SJCRH30 (cell line): Measurements from ENCODE around the gene PDPR. TPM values are rescaled to one million over a fixed set of nuclear protein-coding genes. Genes with fewer than 3 reads are reported as not detected.
"Not testable (repeated sequence)": the region's sequence is repeated elsewhere in the genome, so short reads cannot be mapped to it uniquely, and the experiment has no call there.

Experiments used
- DNase-seq, 2 experiments: peaks; one replicate each; pipeline ENCODE4 v3.0.0-alpha.2; 2015 to 2020
- H3K27ac ChIP-seq: fragments of 250-450 bp; sonication (Bioruptor Pico); 2 replicates; pipeline ENCODE4 v1.5.1; 2020; ENCODE audit warnings: mild to moderate bottlenecking, moderate library complexity
- H3K27me3 ChIP-seq: fragments of 250-450 bp; sonication (Bioruptor Pico); 2 replicates; pipeline ENCODE4 v1.5.1; 2020; ENCODE audit warnings: mild to moderate bottlenecking, moderate library complexity
- H3K36me3 ChIP-seq: fragments of 250-450 bp; sonication (Bioruptor Pico); 2 replicates; pipeline ENCODE4 v1.5.1; 2020; ENCODE audit warnings: mild to moderate bottlenecking, moderate library complexity
- H3K4me1 ChIP-seq: fragments of 250-450 bp; sonication (Bioruptor Pico); 2 replicates; pipeline ENCODE4 v1.5.1; 2020; ENCODE audit warnings: mild to moderate bottlenecking, moderate library complexity
- H3K4me3 ChIP-seq: fragments of 250-450 bp; sonication (Bioruptor Pico); 2 replicates; pipeline ENCODE4 v1.5.1; 2020; ENCODE audit warnings: mild to moderate bottlenecking, moderate library complexity
- H3K9me3 ChIP-seq: fragments of 250-450 bp; sonication (Bioruptor Pico); replicated peaks from 2 replicates; pipeline ENCODE4 v1.5.1; 2020; ENCODE audit warnings: mild to moderate bottlenecking, moderate library complexity
- total RNA-seq: library from RNA; depleted of rRNA; stranded (reverse); fragments of >200 nt; shearing (Covaris generic); gene quantifications from 2 replicates; pipeline ENCODE4 v1.2.3, GENCODE V29; 2014; rRNA removed

The PDPR gene
- total RNA-seq, 1 experiment from 2014 or later, result 21.8 TPM

GRCh38 chr16:70204668-70205405 is 90.7 kb downstream of the PDPR start:
- DNase-seq, H3K4me1 ChIP-seq, H3K27me3 ChIP-seq, H3K36me3 ChIP-seq, H3K27ac ChIP-seq, H3K9me3 ChIP-seq, H3K4me3 ChIP-seq: not testable (repeated sequence)

GRCh38 chr16:70206382-70206781 is 92.2 kb downstream of the PDPR start:
- H3K4me3 ChIP-seq, H3K36me3 ChIP-seq, H3K27ac ChIP-seq, H3K27me3 ChIP-seq, H3K9me3 ChIP-seq, H3K4me1 ChIP-seq, DNase-seq: not testable (repeated sequence)

Other genes with a start within 250 kb of the PDPR start
- gene CLEC18A, start 163.0 kb upstream of the PDPR start, total RNA-seq, result 0.12 and 0.30 TPM in 2 replicates
- gene CLEC18C, start 59.5 kb downstream of the PDPR start, total RNA-seq, result 0.38 and 1.1 TPM in 2 replicates
- 19.7 and 22.6 TPM in 2 replicates for gene EXOSC6, start 137.6 kb downstream of the PDPR start, total RNA-seq
- gene AARS1, start 175.2 kb downstream of the PDPR start, total RNA-seq, result 32.4 and 36.5 TPM in 2 replicates
- 17.5 and 23.9 TPM in 2 replicates for gene DDX19B, start 184.9 kb downstream of the PDPR start, total RNA-seq
- 36.3 and 37.1 TPM in 2 replicates for gene DDX19A, start 232.6 kb downstream of the PDPR start, total RNA-seq